Chondrocyte (in vitro differentiated cells): ENCODE measurements around the gene ELP6. TPM values are rescaled to one million over a fixed set of nuclear protein-coding genes. Genes with fewer than 3 reads are reported as not detected.

Experiments used
- DNase-seq: peaks from one replicate; pipeline ENCODE4 v3.0.0; 2021; ENCODE audit warnings: mixed read lengths, low spot score
- H3K27ac Mint-ChIP-seq: one replicate; pipeline ENCODE4 v1.8.0; 2021; ENCODE audit warnings: mild to moderate bottlenecking, moderate library complexity, mixed read lengths; ENCODE audit not compliant: unreplicated experiment
- H3K27me3 Mint-ChIP-seq: 2 replicates; pipeline ENCODE4 v1.8.0; 2021; ENCODE audit warnings: low read depth, mixed read lengths
- H3K36me3 Mint-ChIP-seq: 2 replicates; pipeline ENCODE4 v1.8.0; 2021; ENCODE audit warnings: low read depth, mixed read lengths
- H3K4me1 Mint-ChIP-seq: 2 replicates; pipeline ENCODE4 v1.8.0; 2021; ENCODE audit warnings: low read depth, mild to moderate bottlenecking, mixed read lengths
- H3K4me3 Mint-ChIP-seq: one replicate; pipeline ENCODE4 v1.8.0; 2021; ENCODE audit warnings: mild to moderate bottlenecking, moderate library complexity, mixed read lengths; ENCODE audit not compliant: unreplicated experiment
- H3K9me3 Mint-ChIP-seq: 2 replicates; pipeline ENCODE4 v1.8.0; 2021; ENCODE audit warnings: low read depth, mixed read lengths
- total RNA-seq: library from RNA; stranded (reverse); gene quantifications from 3 replicates; pipeline ENCODE4 v1.2.1, GENCODE V29; 2021
- TF ChIP-seq, protein P1 (sequence below): fragments of 200-600 bp; sonication (generic); IDR thresholded peaks from 2 replicates; pipeline ENCODE4 v1.5.0; 2021; ENCODE audit warnings: antibody characterized with exemption, mild to moderate bottlenecking, moderate library complexity

Gene ELP6
- total RNA-seq, 1 donor from 2014 or later, result 30.2 TPM

DNA sequence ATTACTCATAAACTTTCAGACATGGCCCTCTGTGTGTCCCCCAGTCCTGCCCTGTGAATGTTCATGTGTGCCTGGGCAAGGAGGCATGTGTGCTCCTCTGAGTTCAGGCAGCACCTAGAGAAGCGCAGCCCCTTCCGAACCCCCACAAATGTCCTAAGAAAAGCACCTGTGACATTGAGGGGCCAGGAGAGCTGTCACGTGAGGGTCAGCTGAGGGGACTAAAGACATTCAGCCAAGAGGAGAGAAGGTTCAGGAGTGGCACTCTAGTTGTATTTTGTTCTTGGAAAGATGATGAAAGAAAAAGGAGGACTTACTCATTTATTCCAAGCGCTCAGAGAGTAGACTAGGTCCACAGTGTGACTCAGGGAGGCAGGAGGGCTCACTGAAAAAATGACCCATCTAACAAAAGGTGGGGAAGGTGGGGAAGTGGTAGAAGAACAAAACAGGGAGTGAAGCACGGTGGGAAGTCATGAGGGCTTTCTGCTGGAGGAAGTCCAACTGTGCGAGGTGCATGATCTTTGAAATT, 28.1 kb upstream of the ELP6 start:
- no peak overlapping the region for H3K27ac Mint-ChIP-seq
- H3K27me3 Mint-ChIP-seq, result peaks cover 3% of the 10 kb centered on the region
- H3K36me3 Mint-ChIP-seq, result no peaks in the 10 kb centered on the region
- TF ChIP-seq, protein P1, sequence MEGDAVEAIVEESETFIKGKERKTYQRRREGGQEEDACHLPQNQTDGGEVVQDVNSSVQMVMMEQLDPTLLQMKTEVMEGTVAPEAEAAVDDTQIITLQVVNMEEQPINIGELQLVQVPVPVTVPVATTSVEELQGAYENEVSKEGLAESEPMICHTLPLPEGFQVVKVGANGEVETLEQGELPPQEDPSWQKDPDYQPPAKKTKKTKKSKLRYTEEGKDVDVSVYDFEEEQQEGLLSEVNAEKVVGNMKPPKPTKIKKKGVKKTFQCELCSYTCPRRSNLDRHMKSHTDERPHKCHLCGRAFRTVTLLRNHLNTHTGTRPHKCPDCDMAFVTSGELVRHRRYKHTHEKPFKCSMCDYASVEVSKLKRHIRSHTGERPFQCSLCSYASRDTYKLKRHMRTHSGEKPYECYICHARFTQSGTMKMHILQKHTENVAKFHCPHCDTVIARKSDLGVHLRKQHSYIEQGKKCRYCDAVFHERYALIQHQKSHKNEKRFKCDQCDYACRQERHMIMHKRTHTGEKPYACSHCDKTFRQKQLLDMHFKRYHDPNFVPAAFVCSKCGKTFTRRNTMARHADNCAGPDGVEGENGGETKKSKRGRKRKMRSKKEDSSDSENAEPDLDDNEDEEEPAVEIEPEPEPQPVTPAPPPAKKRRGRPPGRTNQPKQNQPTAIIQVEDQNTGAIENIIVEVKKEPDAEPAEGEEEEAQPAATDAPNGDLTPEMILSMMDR, result no peak
- no peak overlapping the region for H3K4me3 Mint-ChIP-seq
- H3K9me3 Mint-ChIP-seq, result no peaks in the 10 kb centered on the region
- no peak for DNase-seq
- H3K4me1 Mint-ChIP-seq, result no peaks in the 10 kb centered on the region

DNA sequence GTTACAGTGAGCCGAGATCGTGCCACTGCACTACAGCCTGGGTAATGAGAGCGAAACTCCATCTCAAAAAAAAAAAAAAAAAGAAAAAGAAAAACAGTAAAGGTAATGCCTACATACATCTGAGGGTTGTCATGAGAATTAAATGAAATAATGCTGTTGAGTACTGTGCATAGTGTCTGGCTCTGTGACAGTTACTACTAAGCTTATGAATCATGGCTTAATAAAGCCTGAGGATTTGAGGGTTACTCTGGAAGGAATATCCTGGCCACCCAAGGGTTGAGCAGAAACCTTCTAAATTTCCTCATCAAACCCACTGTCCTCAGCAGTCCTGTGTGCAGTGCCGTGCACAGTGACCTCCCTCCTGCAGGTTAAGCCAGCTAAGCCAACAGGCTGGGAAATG, 26.8 kb upstream of the ELP6 start:
- DNase-seq, result no peak
- no peaks in the 10 kb centered on the region for H3K36me3 Mint-ChIP-seq
- H3K27ac Mint-ChIP-seq, result no peak overlapping the region
- peaks cover 3% of the 10 kb centered on the region for H3K27me3 Mint-ChIP-seq
- H3K4me1 Mint-ChIP-seq, result no peaks in the 10 kb centered on the region
- no peaks in the 10 kb centered on the region for H3K9me3 Mint-ChIP-seq
- TF ChIP-seq, protein P1, result no peak
- no peak overlapping the region for H3K4me3 Mint-ChIP-seq

DNA sequence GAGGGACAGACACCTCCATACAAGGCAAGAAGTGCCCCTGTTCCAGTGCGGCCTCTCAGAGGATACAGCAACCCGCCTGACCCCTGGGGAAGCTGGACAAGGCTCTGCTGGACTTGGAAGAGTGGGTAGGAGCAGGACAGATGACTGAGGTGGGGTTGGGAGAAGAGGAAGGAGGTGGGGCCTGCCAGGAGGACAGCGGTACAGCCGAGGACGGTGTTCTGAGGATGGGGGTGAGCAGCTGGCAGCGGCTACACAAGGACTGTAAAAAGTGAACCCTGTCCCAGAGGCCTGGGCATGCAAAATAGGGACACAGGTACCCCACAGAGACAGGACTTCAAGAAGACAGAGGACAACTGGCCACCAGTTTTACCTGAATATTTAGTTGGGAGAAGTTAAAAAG, 23.5 kb upstream of the ELP6 start:
- no peaks in the 10 kb centered on the region for H3K36me3 Mint-ChIP-seq
- H3K9me3 Mint-ChIP-seq, result no peaks in the 10 kb centered on the region
- no peak overlapping the region for H3K27ac Mint-ChIP-seq
- H3K4me1 Mint-ChIP-seq, result no peaks in the 10 kb centered on the region
- H3K27me3 Mint-ChIP-seq, result peaks cover 8% of the 10 kb centered on the region
- H3K4me3 Mint-ChIP-seq, result no peak overlapping the region
- peak; percentile 71 for DNase-seq
- TF ChIP-seq, protein P1, result no peak

DNA sequence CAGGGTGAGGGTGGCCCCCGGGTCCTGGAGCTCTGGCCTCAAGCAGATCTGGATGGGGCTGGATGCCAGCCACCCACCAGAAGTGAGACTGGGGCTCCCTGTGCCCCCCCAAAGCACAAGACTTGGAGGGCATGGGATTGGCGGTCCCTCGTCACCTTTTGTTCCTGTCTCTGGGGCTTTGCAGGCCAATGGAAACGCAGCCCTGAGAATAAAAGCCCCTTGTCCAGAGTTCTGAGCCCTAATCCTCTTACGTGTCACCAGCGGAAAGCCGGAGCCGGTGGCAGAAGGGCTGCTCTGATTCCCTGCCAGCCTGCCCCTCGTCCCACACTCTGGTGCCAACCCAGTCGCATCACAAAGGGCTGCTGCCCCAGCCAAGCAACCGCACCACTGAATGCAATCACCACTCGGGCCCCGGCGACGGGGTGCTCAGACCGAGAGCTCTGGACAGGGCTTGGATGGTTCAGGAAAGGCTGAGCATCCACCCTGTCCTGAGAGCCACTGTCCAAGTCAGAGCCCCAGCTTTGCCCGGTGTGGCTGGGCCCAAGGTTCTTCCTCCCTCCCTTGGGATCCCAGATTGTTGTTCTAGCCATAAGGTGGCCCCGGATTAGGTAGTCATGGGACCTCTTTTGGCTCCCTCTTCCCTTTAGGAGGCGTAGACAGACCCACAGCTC, 22.8 kb upstream of the ELP6 start:
- Mint-ChIP-seq H3K4me3 (no peak overlapping the region), H3K27ac (no peak overlapping the region), H3K27me3 (peaks cover 8% of the 10 kb centered on the region), H3K9me3 (no peaks in the 10 kb centered on the region), H3K36me3 (no peaks in the 10 kb centered on the region), H3K4me1 (no peaks in the 10 kb centered on the region)
- TF ChIP-seq, protein P1, result no peak
- DNase-seq, result peak; percentile 66

DNA sequence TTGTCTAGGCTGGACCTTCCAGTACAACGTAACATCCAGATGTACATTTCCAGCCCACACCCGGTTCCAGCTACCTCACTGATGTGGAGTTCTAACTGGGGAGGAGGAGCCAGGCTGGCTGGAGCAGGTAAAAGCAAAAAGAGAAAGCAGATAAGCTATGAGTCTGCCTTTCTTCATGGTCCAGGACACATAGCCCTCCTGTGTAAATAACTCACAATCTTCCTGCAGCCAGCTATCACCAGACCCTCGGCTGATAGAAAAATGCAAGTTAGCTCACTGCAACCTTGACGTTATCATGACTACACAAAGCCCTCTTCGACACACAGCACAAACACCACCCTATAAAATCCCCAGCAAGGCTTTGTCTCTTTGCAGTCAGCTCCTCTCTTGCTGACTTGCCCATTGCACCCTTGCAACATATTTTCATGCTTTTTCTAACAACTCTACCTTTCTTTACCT, 20.5 kb upstream of the ELP6 start:
- Mint-ChIP-seq H3K27ac (no peak overlapping the region), H3K4me3 (no peak overlapping the region), H3K36me3 (no peaks in the 10 kb centered on the region), H3K4me1 (no peaks in the 10 kb centered on the region), H3K9me3 (no peaks in the 10 kb centered on the region), H3K27me3 (peaks cover 8% of the 10 kb centered on the region)
- DNase-seq, result no peak
- TF ChIP-seq, protein P1, result no peak
